ENCODE data around the gene MED25.

MED25 gene

GRCh38 chr19:49858088-49858985 lies 40.2 kb downstream of the MED25 start:
- no peak for DNase-seq (ENCODE audit: low read depth in 2 of 2)

- no peak for DNase-seq (ENCODE audit: low read depth in 2 of 2)
Measured at GRCh38 chr19:49859682-49860335, 41.7 kb downstream of the MED25 start.

GRCh38 chr19:49860336-49861102 lies 42.4 kb downstream of the MED25 start:
- DNase-seq (ENCODE audit: low read depth in 2 of 2): no peak

GRCh38 chr19:49861107-49861506 lies 43.0 kb downstream of the MED25 start:
- no peak for DNase-seq (ENCODE audit: low read depth in 2 of 2)

GRCh38 chr19:49861541-49862378 lies 43.7 kb downstream of the MED25 start:
- DNase-seq (ENCODE audit: low read depth in 2 of 2): no peak

GRCh38 chr19:49862391-49863253 lies 44.5 kb downstream of the MED25 start:
- DNase-seq (ENCODE audit: low read depth in 2 of 2): no peak

- DNase-seq (ENCODE audit: low read depth in 2 of 2): no peak
Measured at GRCh38 chr19:49863254-49863934, 45.3 kb downstream of the MED25 start.

GRCh38 chr19:49863935-49864320 lies 45.8 kb downstream of the MED25 start:
- DNase-seq (ENCODE audit: low read depth in 2 of 2): no peak

- no peak for DNase-seq (ENCODE audit: low read depth in 2 of 2)
Measured at GRCh38 chr19:49864890-49865289, 46.8 kb downstream of the MED25 start.

GRCh38 chr19:49866933-49867782 lies 49.1 kb downstream of the MED25 start, which contains the start of gene PNKP:
PNKP (minus strand) TSS chr19:49867576; CDS start chr19:49867204, 372 bp downstream.
- peak; percentile 54 to 58 for DNase-seq (ENCODE audit: low read depth in 2 of 2)

GRCh38 chr19:49869009-49869483 lies 51.0 kb downstream of the MED25 start:
- DNase-seq (ENCODE audit: low read depth in 2 of 2): no peak

- DNase-seq (ENCODE audit: low read depth in 2 of 2): peak; percentile 100
Measured at GRCh38 chr19:49869484-49870308, 51.6 kb downstream of the MED25 start.

- DNase-seq (ENCODE audit: low read depth in 2 of 2): no peak
Measured at GRCh38 chr19:49870309-49870901, 52.3 kb downstream of the MED25 start.

GRCh38 chr19:49871349-49871985 lies 53.4 kb downstream of the MED25 start:
- no peak for DNase-seq (ENCODE audit: low read depth in 2 of 2)

GRCh38 chr19:49872245-49873128 lies 54.4 kb downstream of the MED25 start:
- DNase-seq (ENCODE audit: low read depth in 2 of 2): no peak

- no peak for DNase-seq (ENCODE audit: low read depth in 2 of 2)
Measured at GRCh38 chr19:49873129-49873521, 55.0 kb downstream of the MED25 start.

Measured in fibroblast of skin of left biceps (primary cell).